Upper lobe of left lung (tissue), 6 donors: ENCODE data around the gene GSTT4. TPM values are rescaled to one million over a fixed set of nuclear protein-coding genes. Genes with fewer than 3 reads are reported as not detected.

Experiments used
- ATAC-seq, 2 donors: fragments of 200-7000 bp; cut with Tn5 transposase; one replicate each; pipeline ENCODE4 v1.9.1; 2022; ENCODE audit warnings: mild to moderate bottlenecking in 2 of 2, moderate library complexity in 2 of 2; ENCODE audit not compliant: low FRiP score in 2 of 2
- DNase-seq, 2 donors: peaks; one replicate each; pipeline ENCODE4 v3.0.0-alpha.2; 2019 to 2020
- H3K27ac ChIP-seq, 4 donors: fragments of 200-600 bp; sonication (generic); one replicate each; pipeline ENCODE4 v1.5.1; 2016 to 2019
- H3K27me3 ChIP-seq, 4 donors: fragments of 200-600 bp; sonication (generic); one replicate each; pipeline ENCODE4 v1.5.1; 2017 to 2019
- H3K36me3 ChIP-seq, 4 donors: fragments of 200-600 bp; sonication (generic); one replicate each; pipeline ENCODE4 v1.5.1; 2016 to 2019
- H3K4me1 ChIP-seq, 4 donors: fragments of 200-600 bp; sonication (generic); one replicate each; pipeline ENCODE4 v1.5.1; 2018 to 2019
- H3K4me3 ChIP-seq, 4 donors: fragments of 200-600 bp; sonication (generic); one replicate each; pipeline ENCODE4 v1.5.1; 2017 to 2019; ENCODE audit warnings: mild to moderate bottlenecking in 2 of 4, moderate library complexity in 1 of 4
- H3K9me3 ChIP-seq, 4 donors: fragments of 200-600 bp; sonication (generic); one replicate each; pipeline ENCODE4 v1.5.1; 2018 to 2019
- CTCF ChIP-seq, 6 experiments: fragments of 450-650 bp in 4 of 6; fragments of 200-600 bp in 2 of 6; sonication (generic) in 2 of 6; IDR thresholded peaks; one replicate each; pipeline ENCODE4 v1.5.1; 2016 to 2019; ENCODE audit warnings: antibody characterized with exemption in 6 of 6
- EP300 ChIP-seq, 4 donors: sonication (generic); formaldehyde crosslinking; IDR thresholded peaks; one replicate each; pipeline ENCODE4 v1.5.1; 2017; ENCODE audit warnings: antibody characterized with exemption in 4 of 4, control low read depth in 2 of 4
- POLR2A ChIP-seq, 4 donors: fragments of 450-650 bp; IDR thresholded peaks; one replicate each; pipeline ENCODE4 v1.5.1; 2016 to 2017; ENCODE audit warnings: antibody characterized with exemption in 4 of 4, mild to moderate bottlenecking in 2 of 4
- POLR2AphosphoS5 ChIP-seq, 2 donors: sonication (generic); formaldehyde crosslinking; IDR thresholded peaks; one replicate each; pipeline ENCODE4 v1.5.1; 2017; ENCODE audit warnings: antibody characterized with exemption in 2 of 2
- WGBS, 2 donors: methylation state at CpG; one replicate each; pipeline ENCODE4 v1.1.5; 2017 to 2018; 5-methylcytosine and 5-hydroxymethylcytosine counted together
- total RNA-seq, 6 donors: library from RNA; depleted of rRNA in 4 of 6; stranded (reverse); fragments of >200 nt in 4 of 6; gene quantifications; one replicate each; pipeline versions ENCODE4 v1.1.0 to v1.2.1, GENCODE V29; 2016 to 2021
- donor health status: DM: no; HTN: no; CAD: no; lungs with moderate emphysema.
- donor health status: DM: no; HTN: yes; CAD: no; lungs with severe emphysema.

The GSTT4 gene
- total RNA-seq, 6 donors from 2014 or later, result not detected

GRCh38 chr22:24039046-24039445 is 33.8 kb upstream of the GSTT4 start:
- peaks cover 9 to 82% (median 52%) of the 10 kb centered on the region in 4 donors for H3K36me3 ChIP-seq
- H3K4me1 ChIP-seq, result no peaks in the 10 kb centered on the region
- DNase-seq (no peak), ATAC-seq (no peak)
- 79 to 91% methylated on average over 6 of the region's 6 CpGs for WGBS, 2 donors
- H3K27me3 ChIP-seq, result no peaks in the 10 kb centered on the region
- H3K27ac ChIP-seq, result no peak overlapping the region
- H3K4me3 ChIP-seq, result no peak overlapping the region
- no peaks in the 10 kb centered on the region for H3K9me3 ChIP-seq
- TF ChIP-seq POLR2AphosphoS5 (IDR thresholded peaks at IDR 0.05) (no peak), EP300 (IDR thresholded peaks at IDR 0.05) (no peak), CTCF (IDR thresholded peaks at IDR 0.05) (no peak), POLR2A (IDR thresholded peaks at IDR 0.05) (no peak)

DNA sequence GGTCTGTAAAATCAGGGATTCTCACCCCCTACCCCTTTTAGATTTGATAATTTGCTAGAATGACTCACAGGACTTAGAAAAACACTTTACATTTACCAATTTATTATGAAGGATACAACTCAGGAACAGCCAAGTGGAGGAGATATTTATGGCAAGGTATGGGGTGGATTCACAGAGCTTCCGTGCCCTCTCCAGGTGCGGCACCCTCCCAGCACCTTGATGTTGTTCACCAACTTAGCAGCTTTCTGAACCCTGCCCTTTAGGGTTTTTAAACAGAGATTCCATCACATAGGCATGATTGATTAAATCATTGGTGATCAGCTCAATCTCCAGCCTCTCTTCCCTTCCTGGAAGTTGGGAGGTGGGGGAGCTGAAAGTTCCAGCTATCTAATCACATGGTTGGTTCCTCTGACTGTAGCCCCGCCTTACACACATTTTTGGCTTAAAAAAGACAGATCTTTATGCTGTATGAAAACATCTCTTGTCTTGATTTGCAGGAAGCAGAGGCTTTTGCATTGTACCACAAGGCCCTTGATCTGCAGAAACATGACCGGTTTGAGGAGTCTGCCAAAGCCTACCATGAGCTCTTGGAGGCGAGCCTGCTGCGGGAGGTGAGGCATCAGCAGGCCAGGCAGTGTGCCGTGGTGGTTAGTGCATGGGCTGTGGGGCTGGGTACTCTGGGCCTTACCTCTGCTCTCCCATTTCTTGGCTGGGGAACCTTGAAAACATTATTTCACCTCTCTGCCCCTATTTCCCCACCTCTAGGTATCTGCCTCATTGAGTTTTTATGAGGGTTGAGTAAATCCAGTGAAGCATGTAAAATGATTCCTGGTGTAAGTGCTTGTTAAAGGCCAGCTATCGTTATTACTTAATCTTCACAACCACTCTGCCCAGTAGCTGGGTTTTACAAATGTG is 32.9 kb upstream of the GSTT4 start:
- Histone ChIP-seq H3K4me1 (no peaks in the 10 kb centered on the region), H3K36me3 (peaks cover 9 to 76% (median 52%) of the 10 kb centered on the region in 4 donors)

DNA sequence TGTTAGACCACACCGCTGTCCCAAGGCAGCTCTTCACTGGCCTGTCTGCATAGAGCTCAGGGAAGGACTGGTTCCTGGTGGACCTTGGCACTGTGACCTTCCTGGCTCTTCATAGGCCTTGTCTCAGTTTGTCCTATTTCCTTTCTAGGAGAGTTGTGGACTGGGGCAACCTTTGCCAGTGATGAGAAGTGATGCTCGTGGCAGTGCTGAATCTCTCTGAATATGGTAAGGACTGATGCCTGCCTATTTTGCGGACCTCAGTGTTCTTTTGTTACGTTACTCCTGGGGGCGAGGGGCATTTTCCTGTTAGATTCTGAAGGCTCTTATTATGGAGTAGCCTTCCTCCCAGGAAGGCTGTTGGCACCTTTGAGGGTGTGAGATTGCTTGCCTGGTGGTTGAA is 30.0 kb upstream of the GSTT4 start:
- Histone ChIP-seq H3K36me3 (peaks cover 6 to 53% (median 34%) of the 10 kb centered on the region in 4 donors), H3K27me3 (no peaks in the 10 kb centered on the region)
- 98 to 100% methylated on average over 5 of the region's 5 CpGs for WGBS, 2 donors

More for the DNA sequence above, 32.9 kb upstream of the GSTT4 start:
- ATAC-seq (no peak), DNase-seq (peak in 1 of 2 donors; percentile 20)
- TF ChIP-seq POLR2AphosphoS5 (IDR thresholded peaks at IDR 0.05), result no peak
- TF ChIP-seq POLR2A (IDR thresholded peaks at IDR 0.05), result no peak
- 96 to 97% methylated on average over 8 of the region's 8 CpGs for WGBS, 2 donors
- H3K27me3 ChIP-seq, result no peaks in the 10 kb centered on the region
- H3K27ac ChIP-seq, result no peak overlapping the region
- no peaks in the 10 kb centered on the region for H3K9me3 ChIP-seq
- no peak overlapping the region for H3K4me3 ChIP-seq

GRCh38 chr22:24033731-24034130 is 28.5 kb upstream of the GSTT4 start:
- no peaks in the 10 kb centered on the region for H3K9me3 ChIP-seq
- H3K27me3 ChIP-seq, result no peaks in the 10 kb centered on the region
- no peak for ATAC-seq
- TF ChIP-seq POLR2A (IDR thresholded peaks at IDR 0.05), result no peak
- no peak for TF ChIP-seq EP300 (IDR thresholded peaks at IDR 0.05)
- TF ChIP-seq CTCF (IDR thresholded peaks at IDR 0.05), result no peak
- no peak for TF ChIP-seq POLR2AphosphoS5 (IDR thresholded peaks at IDR 0.05)
- peaks cover 0 to 38% (median 21%) of the 10 kb centered on the region in 4 donors for H3K36me3 ChIP-seq
- DNase-seq, result no peak
- WGBS, 2 donors, result 89 to 95% methylated on average over 4 of the region's 4 CpGs
- no peak overlapping the region for H3K4me3 ChIP-seq
- H3K27ac ChIP-seq, result no peak overlapping the region
- no peaks in the 10 kb centered on the region for H3K4me1 ChIP-seq

More for the DNA sequence above, 30.0 kb upstream of the GSTT4 start:
- no peak for DNase-seq
- Histone ChIP-seq H3K9me3 (no peaks in the 10 kb centered on the region), H3K27ac (no peak overlapping the region), H3K4me3 (no peak overlapping the region), H3K4me1 (no peaks in the 10 kb centered on the region)
- no peak for ATAC-seq
- TF ChIP-seq EP300 (IDR thresholded peaks at IDR 0.05) (no peak), CTCF (IDR thresholded peaks at IDR 0.05) (no peak), POLR2AphosphoS5 (IDR thresholded peaks at IDR 0.05) (no peak), POLR2A (IDR thresholded peaks at IDR 0.05) (no peak)

- no peak for TF ChIP-seq POLR2A (IDR thresholded peaks at IDR 0.05)
- no peak for TF ChIP-seq POLR2AphosphoS5 (IDR thresholded peaks at IDR 0.05)
- TF ChIP-seq EP300 (IDR thresholded peaks at IDR 0.05), result no peak
- no peak for TF ChIP-seq CTCF (IDR thresholded peaks at IDR 0.05)
- Histone ChIP-seq H3K4me1 (no peaks in the 10 kb centered on the region), H3K9me3 (no peaks in the 10 kb centered on the region), H3K27me3 (no peaks in the 10 kb centered on the region), H3K4me3 (no peak overlapping the region), H3K27ac (no peak overlapping the region), H3K36me3 (peaks cover 0 to 11% (median 0%) of the 10 kb centered on the region in 4 donors)
- ATAC-seq (no peak), DNase-seq (no peak)
Observed at GRCh38 chr22:24030186-24030702, 25.0 kb upstream of the GSTT4 start.
